Central memory CD8-positive, alpha-beta T cell (primary cell): ENCODE data around the gene NFYC.

Experiments
- ATAC-seq: fragments of 150-1000 bp; cut with Tn5 transposase; replicated peaks from 2 replicates; pipeline ENCODE4 v1.10.0; 2022; ENCODE audit warnings: mild to moderate bottlenecking, moderate FRiP score, moderate number of reproducible peaks; ENCODE audit not compliant: poor library complexity, severe bottlenecking; ENCODE audit errors: extremely low read depth
- DNase-seq, 2 donors: peaks; one replicate each; pipeline ENCODE4 v3.0.0; 2021; ENCODE audit warnings: low spot score in 2 of 2
- H3K27ac Mint-ChIP-seq: one replicate; pipeline ENCODE4 v1.8.0; 2022; ENCODE audit warnings: low read depth, mild to moderate bottlenecking, moderate library complexity, mixed read lengths
- H3K27me3 Mint-ChIP-seq: one replicate; pipeline ENCODE4 v1.8.0; 2022; ENCODE audit warnings: mixed read lengths
- H3K36me3 Mint-ChIP-seq: one replicate; pipeline ENCODE4 v1.8.0; 2022; ENCODE audit warnings: mild to moderate bottlenecking, moderate library complexity, mixed read lengths; ENCODE audit not compliant: insufficient read depth
- H3K4me1 Mint-ChIP-seq: one replicate; pipeline ENCODE4 v1.8.0; 2022; ENCODE audit warnings: mixed read lengths
- H3K4me3 Mint-ChIP-seq: one replicate; pipeline ENCODE4 v1.8.0; 2022; ENCODE audit warnings: mild to moderate bottlenecking, moderate library complexity, mixed read lengths
- H3K9me3 Mint-ChIP-seq: one replicate; pipeline ENCODE4 v1.8.0; 2022; ENCODE audit warnings: mixed read lengths

NFYC gene

DNA sequence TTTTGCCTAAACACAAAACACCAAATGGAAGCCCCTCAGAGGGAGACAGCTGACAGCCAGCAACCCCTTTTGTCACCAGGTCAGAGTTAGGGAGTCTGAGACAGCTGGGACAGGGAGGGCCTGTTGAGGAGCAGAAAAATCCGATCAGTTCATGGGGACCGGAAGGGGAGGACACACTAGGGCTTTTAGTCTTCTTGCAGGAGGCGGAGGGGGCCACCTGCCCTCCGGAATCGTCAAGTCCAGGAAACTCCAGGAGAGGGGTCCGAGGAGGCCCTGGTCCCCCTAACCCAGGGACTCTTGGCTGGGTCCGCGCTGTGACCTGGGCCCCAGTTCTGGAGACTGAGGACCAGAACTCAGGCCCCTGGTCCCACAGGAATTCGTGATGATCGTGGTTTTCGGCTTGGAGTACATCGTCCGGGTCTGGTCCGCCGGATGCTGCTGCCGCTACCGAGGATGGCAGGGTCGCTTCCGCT, 126.3 kb downstream of the NFYC start:
- Mint-ChIP-seq H3K4me1 (peaks cover 13% of the 10 kb centered on the region), H3K27ac (no peak overlapping the region), H3K4me3 (peak overlapping the region; percentile 78), H3K9me3 (no peaks in the 10 kb centered on the region), H3K27me3 (peaks cover 6% of the 10 kb centered on the region), H3K36me3 (no peaks in the 10 kb centered on the region)
- peak; percentile 44 for ATAC-seq
- no peak for DNase-seq

DNA sequence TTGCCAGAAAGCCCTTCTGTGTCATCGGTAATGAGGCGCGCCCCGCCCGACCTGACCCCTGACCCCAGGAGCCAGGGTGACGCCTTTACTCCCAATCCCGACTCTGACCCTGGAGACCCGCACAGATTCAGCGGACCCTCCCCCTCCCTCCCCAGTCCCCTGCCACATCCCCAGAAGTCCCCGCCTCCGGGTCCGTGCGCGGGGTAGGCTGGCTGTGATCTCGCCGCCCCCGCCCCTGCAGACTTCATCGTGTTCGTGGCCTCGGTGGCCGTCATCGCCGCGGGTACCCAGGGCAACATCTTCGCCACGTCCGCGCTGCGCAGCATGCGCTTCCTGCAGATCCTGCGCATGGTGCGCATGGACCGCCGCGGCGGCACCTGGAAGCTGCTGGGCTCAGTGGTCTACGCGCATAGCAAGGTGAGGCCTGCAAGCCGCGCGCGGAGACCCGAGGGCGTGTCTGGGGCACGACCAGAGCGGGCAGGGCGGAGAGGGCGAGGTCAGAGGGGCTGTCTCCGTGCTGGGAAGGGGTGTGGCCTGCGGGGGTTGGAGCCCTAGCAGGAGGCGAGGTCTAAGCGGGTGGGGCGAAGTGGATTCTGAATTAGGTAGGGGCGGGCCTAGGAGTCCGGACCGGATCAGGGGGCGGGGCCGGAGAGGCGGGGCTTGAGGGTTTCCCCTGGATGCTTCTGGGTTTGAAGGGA, 126.9 kb downstream of the NFYC start:
- Mint-ChIP-seq H3K27ac (no peak overlapping the region), H3K36me3 (no peaks in the 10 kb centered on the region), H3K4me1 (peaks cover 13% of the 10 kb centered on the region), H3K4me3 (peak overlapping the region; percentile 78), H3K9me3 (no peaks in the 10 kb centered on the region), H3K27me3 (no peaks in the 10 kb centered on the region)
- DNase-seq (peak; percentile 64 to 76), ATAC-seq (peak; percentile 91)

DNA sequence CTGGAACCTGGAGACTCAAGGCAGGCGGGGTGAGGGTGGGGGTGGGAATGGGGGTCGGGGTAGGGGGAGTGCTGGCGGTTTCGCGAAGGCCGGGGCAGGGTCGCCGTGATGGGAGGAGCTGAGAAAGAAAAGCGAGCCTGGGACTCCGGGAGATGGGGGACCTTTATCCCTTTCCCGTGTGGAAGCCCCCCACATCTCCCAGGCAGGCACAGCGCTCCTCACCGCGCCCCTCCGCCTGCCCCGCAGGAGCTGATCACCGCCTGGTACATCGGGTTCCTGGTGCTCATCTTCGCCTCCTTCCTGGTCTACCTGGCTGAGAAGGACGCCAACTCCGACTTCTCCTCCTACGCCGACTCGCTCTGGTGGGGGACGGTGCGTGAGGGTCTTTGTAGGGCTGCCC, 127.6 kb downstream of the NFYC start:
- H3K4me3 Mint-ChIP-seq, result peak overlapping the region; percentile 78
- H3K27me3 Mint-ChIP-seq, result no peaks in the 10 kb centered on the region
- H3K27ac Mint-ChIP-seq, result no peak overlapping the region
- ATAC-seq (no peak), DNase-seq (no peak)
- peaks cover 13% of the 10 kb centered on the region for H3K4me1 Mint-ChIP-seq
- H3K36me3 Mint-ChIP-seq, result no peaks in the 10 kb centered on the region
- H3K9me3 Mint-ChIP-seq, result no peaks in the 10 kb centered on the region

DNA sequence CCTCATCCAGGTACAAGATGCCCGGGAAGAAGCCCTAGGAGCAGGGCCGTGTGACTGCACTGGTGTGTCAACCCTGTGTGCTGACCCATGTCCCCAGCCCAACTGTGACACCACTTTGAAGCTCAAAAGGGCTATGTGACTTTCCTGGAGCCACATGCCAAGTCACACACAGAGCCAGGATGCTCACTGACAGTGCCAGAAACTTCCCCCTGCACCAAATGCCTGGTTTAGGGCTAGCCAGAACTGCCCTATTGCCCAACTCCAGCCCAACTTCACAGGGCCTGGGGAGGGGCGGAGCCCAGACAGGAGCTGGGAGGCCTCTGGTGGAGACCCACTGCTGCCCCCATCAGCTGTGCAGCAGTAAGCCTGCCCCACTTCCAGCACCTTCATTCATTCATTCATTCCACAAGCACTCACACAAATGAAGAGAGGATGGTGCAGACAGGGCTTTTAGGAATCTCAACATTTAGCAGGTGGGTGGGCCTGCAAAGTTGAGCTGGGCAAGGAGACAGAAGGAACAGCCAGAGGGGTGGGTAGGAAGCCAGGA, 128.8 kb downstream of the NFYC start:
- H3K27me3 Mint-ChIP-seq, result no peaks in the 10 kb centered on the region
- no peaks in the 10 kb centered on the region for H3K9me3 Mint-ChIP-seq
- H3K27ac Mint-ChIP-seq, result no peak overlapping the region
- no peak for DNase-seq
- H3K4me3 Mint-ChIP-seq, result no peak overlapping the region
- ATAC-seq, result no peak
- peaks cover 19% of the 10 kb centered on the region for H3K4me1 Mint-ChIP-seq
- H3K36me3 Mint-ChIP-seq, result no peaks in the 10 kb centered on the region
